Adrenal gland (tissue), 12 donors: ENCODE results near the gene OVOL3. TPM values are rescaled to one million over a fixed set of nuclear protein-coding genes. Genes with fewer than 3 reads are reported as not detected.

Source experiments
- DNase-seq, 7 donors: peaks; one replicate each; pipeline ENCODE4 v3.0.0-alpha.2; 2019 to 2020
- H3K27ac ChIP-seq, 5 donors: fragments of 200-600 bp; sonication (generic) in 4 of 5; 1 replicate in 3 of 5; 2 replicates in 2 of 5; pipeline versions ENCODE4 v1.5.1 to v1.8.0; 2016 to 2020; ENCODE audit warnings: mild to moderate bottlenecking in 1 of 5
- H3K27me3 ChIP-seq: fragments of 200-600 bp; 2 replicates; pipeline ENCODE4 v1.8.0; 2021
- H3K36me3 ChIP-seq, 2 donors: fragments of 200-600 bp; replicated peaks in 1 of 2; 1 replicate in 1 of 2; 2 replicates in 1 of 2; pipeline versions ENCODE4 v1.5.1 to v1.8.0; 2018 to 2022
- H3K4me1 ChIP-seq, 2 donors: fragments of 200-600 bp; replicated peaks in 1 of 2; 1 replicate in 1 of 2; 2 replicates in 1 of 2; pipeline versions ENCODE4 v1.5.1 to v1.8.0; 2018 to 2021
- H3K4me3 ChIP-seq, 4 donors: fragments of 200-600 bp; sonication (generic) in 3 of 4; one replicate each; pipeline ENCODE4 v1.5.1; 2016 to 2018
- H3K9me3 ChIP-seq, 3 donors: fragments of 200-600 bp; sonication (generic) in 1 of 3; replicated peaks in 1 of 3; 1 replicate in 2 of 3; 2 replicates in 1 of 3; pipeline versions ENCODE4 v1.5.1 to v1.8.0; 2016 to 2021
- POLR2A ChIP-seq, 2 donors: fragments of 450-650 bp; IDR thresholded peaks; one replicate each; pipeline ENCODE4 v1.6.1; 2017; ENCODE audit warnings: antibody characterized with exemption in 2 of 2, mild to moderate bottlenecking in 2 of 2, moderate library complexity in 1 of 2
- WGBS, 4 donors: extraction: QIAGEN DNeasy Blood & Tissue Kit in 2 of 4; methylation state at CpG; one replicate each; pipeline versions ENCODE4 v1.1.5 to v1.1.7; 2013 to 2017; 5-methylcytosine and 5-hydroxymethylcytosine counted together
- intact Hi-C, 2 donors: fragments of 100-400 bp; cut with DNase I; formaldehyde crosslinking; loops; one replicate each; pipeline versions ENCODE4 v1.14.1 to v1.15.0; 2022 to 2023
- polyA plus RNA-seq, 3 donors: library from polyadenylated mRNA; stranded (reverse); fragments of 200-250 nt in 2 of 3; fragments of 350-450 nt in 1 of 3; fragmentation: Illumina TruSeq in 1 of 3; extraction: RNeasy Lipid Tissue Mini Kit (QIAGEN cat#74804) in 1 of 3; gene quantifications; one replicate each; pipeline ENCODE4 v1.2.3, GENCODE V29; 2013 to 2014
- total RNA-seq, 9 donors: library from RNA; depleted of rRNA in 4 of 9; stranded (reverse); fragments of >200 nt in 4 of 9; fragments of 120-200 nt in 1 of 9; fragmentation: NEBNext Ultra II Directional in 1 of 9; extraction: Animal tissue kit (Norgen Biotek cat#: 25700) in 1 of 9; gene quantifications; one replicate each; pipeline versions ENCODE4 v1.1.0 to v1.2.4, GENCODE V29; 2013 to 2023
- TF ChIP-seq, protein P1 (sequence below), 6 experiments: fragments of 450-650 bp in 4 of 6; fragments of 200-600 bp in 2 of 6; sonication (generic) in 1 of 6; IDR thresholded peaks; 1 replicate in 5 of 6; 2 replicates in 1 of 6; pipeline versions ENCODE4 v1.5.1 to v1.8.0; 2016 to 2021; ENCODE audit warnings: antibody characterized with exemption in 6 of 6, mild to moderate bottlenecking in 2 of 6, moderate library complexity in 1 of 6
- donor health status: healthy with polysubstance abuse.
- donor health status: Bipolar disorder and iron deficiency.
- donor health status: DM: yes; HTN: yes; CAD: no.
- donor health status: DM: no; HTN: no; CAD: no.
- donor health status: DM: no; HTN: no; CAD: no.
- donor health status: DM: yes; HTN: yes; CAD: no.

OVOL3 gene
- total and polyA plus RNA-seq, 12 donors, result not detected

DNA sequence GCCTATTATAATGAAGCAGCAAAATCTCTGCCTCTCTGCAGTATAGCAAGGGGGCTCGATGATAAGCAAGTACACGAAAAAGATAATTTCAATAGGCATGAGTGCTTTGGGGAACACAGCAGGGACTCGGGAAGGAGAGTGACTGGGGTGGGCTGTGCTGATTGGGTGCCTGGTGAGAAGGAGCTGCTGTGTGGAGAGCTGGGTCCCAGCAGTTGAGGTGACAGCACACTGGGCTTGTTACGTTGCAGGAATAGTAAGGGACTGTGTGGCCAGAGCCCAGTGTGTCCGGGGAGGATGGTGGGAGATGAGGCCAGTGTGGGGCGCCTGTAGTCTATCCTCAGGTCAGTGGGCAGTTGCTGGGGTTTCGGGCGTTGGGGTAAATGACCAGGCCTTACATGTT lies 38.9 kb upstream of the OVOL3 start:
- intact Hi-C loops, result no loop called here
- Histone ChIP-seq H3K4me3 (no peak overlapping the region), H3K27ac (no peak overlapping the region), H3K27me3 (no peaks in the 10 kb centered on the region), H3K4me1 (peaks cover 0 to 10% of the 10 kb centered on the region in 2 donors), H3K9me3 (no peaks in the 10 kb centered on the region), H3K36me3 (no peaks in the 10 kb centered on the region)
- WGBS, 4 donors, result 87 to 96% (median 91%) methylated on average over 8 of the region's 8 CpGs
- DNase-seq, result no peak
- TF ChIP-seq POLR2A (IDR thresholded peaks at IDR 0.05), result no peak
- TF ChIP-seq, protein P1, sequence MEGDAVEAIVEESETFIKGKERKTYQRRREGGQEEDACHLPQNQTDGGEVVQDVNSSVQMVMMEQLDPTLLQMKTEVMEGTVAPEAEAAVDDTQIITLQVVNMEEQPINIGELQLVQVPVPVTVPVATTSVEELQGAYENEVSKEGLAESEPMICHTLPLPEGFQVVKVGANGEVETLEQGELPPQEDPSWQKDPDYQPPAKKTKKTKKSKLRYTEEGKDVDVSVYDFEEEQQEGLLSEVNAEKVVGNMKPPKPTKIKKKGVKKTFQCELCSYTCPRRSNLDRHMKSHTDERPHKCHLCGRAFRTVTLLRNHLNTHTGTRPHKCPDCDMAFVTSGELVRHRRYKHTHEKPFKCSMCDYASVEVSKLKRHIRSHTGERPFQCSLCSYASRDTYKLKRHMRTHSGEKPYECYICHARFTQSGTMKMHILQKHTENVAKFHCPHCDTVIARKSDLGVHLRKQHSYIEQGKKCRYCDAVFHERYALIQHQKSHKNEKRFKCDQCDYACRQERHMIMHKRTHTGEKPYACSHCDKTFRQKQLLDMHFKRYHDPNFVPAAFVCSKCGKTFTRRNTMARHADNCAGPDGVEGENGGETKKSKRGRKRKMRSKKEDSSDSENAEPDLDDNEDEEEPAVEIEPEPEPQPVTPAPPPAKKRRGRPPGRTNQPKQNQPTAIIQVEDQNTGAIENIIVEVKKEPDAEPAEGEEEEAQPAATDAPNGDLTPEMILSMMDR (IDR thresholded peaks at IDR 0.05), result no peak

DNA sequence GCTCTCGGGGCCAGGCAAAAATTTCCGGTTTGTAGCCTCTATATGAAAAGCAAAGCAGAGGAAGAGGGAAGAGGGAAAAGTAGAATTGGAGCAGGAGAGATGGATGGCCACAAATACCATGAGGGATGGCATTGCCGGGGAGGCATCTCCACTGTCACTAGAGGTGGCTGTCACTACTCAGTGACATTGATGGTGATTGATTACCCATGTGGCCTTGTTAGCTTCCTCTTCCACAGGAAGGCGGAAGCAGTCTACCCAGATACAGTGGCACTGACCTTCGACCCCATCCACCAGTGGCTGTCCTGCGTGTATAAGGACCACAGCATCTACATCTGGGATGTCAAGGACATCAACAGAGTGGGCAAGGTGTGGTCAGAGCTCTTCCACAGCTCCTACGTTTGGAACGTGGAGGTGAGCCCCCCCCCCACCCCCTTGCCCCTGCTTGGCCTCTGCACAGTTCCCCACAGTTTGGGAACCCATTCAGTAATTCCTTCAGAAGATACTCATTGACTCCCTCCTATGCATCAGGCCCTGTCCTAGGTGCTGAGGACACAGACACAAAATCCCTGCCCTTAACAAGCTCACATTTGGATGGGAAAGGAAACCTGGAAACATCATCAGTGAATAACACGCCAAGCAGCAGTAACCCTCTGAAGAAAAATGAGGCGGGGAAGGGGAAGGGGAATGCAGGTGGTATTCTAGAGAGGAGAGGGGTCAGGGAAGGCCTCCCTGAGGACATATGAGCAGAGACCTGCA lies 37.6 kb upstream of the OVOL3 start:
- DNase-seq, result no peak
- Histone ChIP-seq H3K27me3 (no peaks in the 10 kb centered on the region), H3K4me3 (no peak overlapping the region), H3K36me3 (no peaks in the 10 kb centered on the region), H3K27ac (no peak overlapping the region), H3K4me1 (peaks cover 0 to 10% of the 10 kb centered on the region in 2 donors), H3K9me3 (no peaks in the 10 kb centered on the region)
- TF ChIP-seq, protein P1 (IDR thresholded peaks at IDR 0.05), result no peak
- no peak for TF ChIP-seq POLR2A (IDR thresholded peaks at IDR 0.05)
- intact Hi-C loops, result no loop called here
- WGBS, 4 donors, result 77 to 81% (median 79%) methylated on average over 8 to 10 of the region's 10 CpGs

DNA sequence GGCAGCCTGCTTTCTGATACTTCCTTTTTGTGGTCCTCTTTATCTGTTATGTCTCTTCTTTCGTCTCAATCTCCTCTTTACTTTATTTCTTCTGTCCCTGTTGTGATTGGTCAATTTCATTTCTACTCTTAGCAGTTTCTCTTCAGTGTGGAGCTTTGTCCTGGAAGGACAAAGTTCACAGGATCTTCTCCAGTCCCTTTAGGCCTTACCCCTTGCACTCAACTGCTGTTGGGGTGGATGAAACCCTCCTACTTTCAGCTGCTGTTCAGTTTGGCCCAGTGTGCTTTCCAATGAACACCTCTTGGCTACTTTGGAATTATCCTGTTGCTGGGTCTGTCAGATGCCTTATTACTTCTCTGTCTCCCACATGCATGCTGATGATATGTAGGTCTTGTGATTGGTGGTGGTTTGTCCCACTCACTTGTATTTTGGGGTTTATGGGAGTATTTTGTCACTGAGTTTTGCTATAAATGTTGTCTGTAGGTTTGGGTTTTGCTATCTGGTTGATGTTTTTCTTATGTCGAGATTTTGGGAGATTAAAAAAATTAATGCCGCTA lies 31.5 kb upstream of the OVOL3 start:
- WGBS, 4 donors, result 92 to 94% (median 93%) methylated on average over 3 of the region's 3 CpGs
- H3K27ac ChIP-seq, result no peak overlapping the region
- DNase-seq, result no peak
- intact Hi-C loops, result no loop called here
- no peak overlapping the region for H3K4me3 ChIP-seq
- no peaks in the 10 kb centered on the region for H3K36me3 ChIP-seq
- H3K4me1 ChIP-seq, result no peaks in the 10 kb centered on the region
- H3K27me3 ChIP-seq, result no peaks in the 10 kb centered on the region
- no peaks in the 10 kb centered on the region for H3K9me3 ChIP-seq
- TF ChIP-seq, protein P1 (IDR thresholded peaks at IDR 0.05), result no peak
- TF ChIP-seq POLR2A (IDR thresholded peaks at IDR 0.05), result no peak

DNA sequence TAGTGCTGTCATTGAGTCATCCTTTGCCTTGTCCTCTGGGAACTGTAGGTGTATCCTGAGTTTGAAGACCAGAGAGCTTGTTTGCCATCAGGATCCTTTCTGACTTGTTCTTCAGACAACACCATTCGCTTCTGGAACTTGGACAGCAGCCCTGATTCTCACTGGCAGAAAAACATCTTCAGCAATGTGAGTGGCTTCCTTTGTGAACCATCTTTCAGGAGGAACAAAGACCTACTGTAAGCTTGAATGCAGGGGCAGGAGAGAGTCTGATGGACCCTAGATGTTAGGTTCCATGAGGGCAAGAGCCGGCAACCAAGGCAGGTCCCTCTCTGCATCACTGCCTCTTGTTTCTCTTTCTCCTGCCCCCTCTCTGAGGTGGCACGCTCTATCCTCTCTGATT lies 29.6 kb upstream of the OVOL3 start:
- 81 to 91% (median 85%) methylated on average over 3 of the region's 3 CpGs for WGBS, 4 donors
- intact Hi-C loops, result no loop called here
- Histone ChIP-seq H3K36me3 (no peaks in the 10 kb centered on the region), H3K9me3 (no peaks in the 10 kb centered on the region), H3K27me3 (no peaks in the 10 kb centered on the region), H3K27ac (no peak overlapping the region), H3K4me1 (no peaks in the 10 kb centered on the region), H3K4me3 (no peak overlapping the region)
- DNase-seq, result no peak
- TF ChIP-seq POLR2A (IDR thresholded peaks at IDR 0.05), result no peak
- TF ChIP-seq, protein P1 (IDR thresholded peaks at IDR 0.05), result no peak
